Suprapubic skin (tissue), 4 donors: Measurements from ENCODE around the gene KRTAP4-16.

Source experiments
- EP300 ChIP-seq: sonication (generic); formaldehyde crosslinking; IDR thresholded peaks from one replicate; pipeline ENCODE4 v1.6.1; 2017; ENCODE audit warnings: antibody characterized with exemption
- POLR2A ChIP-seq, 2 donors: fragments of 450-650 bp; IDR thresholded peaks; one replicate each; pipeline ENCODE4 v1.6.1; 2017; ENCODE audit warnings: antibody characterized with exemption in 2 of 2, mild to moderate bottlenecking in 2 of 2, moderate library complexity in 2 of 2
- POLR2AphosphoS5 ChIP-seq, 3 donors: sonication (generic); formaldehyde crosslinking; IDR thresholded peaks; one replicate each; pipeline ENCODE4 v1.6.1; 2017; ENCODE audit warnings: antibody characterized with exemption in 3 of 3
- TF ChIP-seq, protein P1 (sequence below), 2 donors: fragments of 200-600 bp in 1 of 2; fragments of 450-650 bp in 1 of 2; sonication (generic) in 1 of 2; IDR thresholded peaks; one replicate each; pipeline ENCODE4 v1.5.1; 2016 to 2019; ENCODE audit warnings: antibody characterized with exemption in 2 of 2, mild to moderate bottlenecking in 1 of 2, moderate library complexity in 1 of 2

DNA sequence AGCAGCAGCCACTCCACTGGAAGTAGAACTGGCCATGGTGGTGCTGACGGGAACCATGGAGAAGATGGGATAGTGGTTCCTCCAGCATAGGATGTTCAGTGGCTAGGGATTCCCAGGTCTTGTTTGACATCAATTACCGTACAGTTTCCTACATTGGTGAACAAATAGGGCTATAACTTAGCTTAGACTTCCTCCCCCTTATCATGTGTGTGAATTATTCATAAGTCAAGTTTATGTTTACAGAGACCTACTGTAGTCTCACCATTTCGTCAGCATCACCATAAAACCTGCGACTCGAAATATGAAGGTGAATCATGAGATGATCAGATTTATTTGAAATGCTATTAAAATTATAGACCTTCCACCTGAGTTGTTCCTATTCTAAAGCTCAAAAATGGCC is 43.3 kb downstream of the KRTAP4-16 start:
- TF ChIP-seq, protein P1, sequence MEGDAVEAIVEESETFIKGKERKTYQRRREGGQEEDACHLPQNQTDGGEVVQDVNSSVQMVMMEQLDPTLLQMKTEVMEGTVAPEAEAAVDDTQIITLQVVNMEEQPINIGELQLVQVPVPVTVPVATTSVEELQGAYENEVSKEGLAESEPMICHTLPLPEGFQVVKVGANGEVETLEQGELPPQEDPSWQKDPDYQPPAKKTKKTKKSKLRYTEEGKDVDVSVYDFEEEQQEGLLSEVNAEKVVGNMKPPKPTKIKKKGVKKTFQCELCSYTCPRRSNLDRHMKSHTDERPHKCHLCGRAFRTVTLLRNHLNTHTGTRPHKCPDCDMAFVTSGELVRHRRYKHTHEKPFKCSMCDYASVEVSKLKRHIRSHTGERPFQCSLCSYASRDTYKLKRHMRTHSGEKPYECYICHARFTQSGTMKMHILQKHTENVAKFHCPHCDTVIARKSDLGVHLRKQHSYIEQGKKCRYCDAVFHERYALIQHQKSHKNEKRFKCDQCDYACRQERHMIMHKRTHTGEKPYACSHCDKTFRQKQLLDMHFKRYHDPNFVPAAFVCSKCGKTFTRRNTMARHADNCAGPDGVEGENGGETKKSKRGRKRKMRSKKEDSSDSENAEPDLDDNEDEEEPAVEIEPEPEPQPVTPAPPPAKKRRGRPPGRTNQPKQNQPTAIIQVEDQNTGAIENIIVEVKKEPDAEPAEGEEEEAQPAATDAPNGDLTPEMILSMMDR (IDR thresholded peaks at IDR 0.05), result no peak
- TF ChIP-seq POLR2A (IDR thresholded peaks at IDR 0.05) (no peak), EP300 (no peak), POLR2AphosphoS5 (IDR thresholded peaks at IDR 0.05) (no peak)
